HG03558 (cell line): Measurements from ENCODE around the gene ATP5ME.

Experiments
- ATAC-seq: cut with Tn5 transposase; IDR thresholded peaks from one replicate; pipeline ENCODE4 v1.9.1; 2021; ENCODE audit warnings: moderate number of reproducible peaks; ENCODE audit not compliant: unreplicated experiment; ENCODE audit errors: extremely low read depth

Gene ATP5ME

GRCh38 chr4:624705-625590 is 49.1 kb downstream of the ATP5ME start, which contains the start of gene PDE6B:
Gene PDE6B, plus strand, starts transcription at chr4:625573. Its CDS starts 54 bp downstream, at chr4:625627.
- no peak for ATAC-seq

- ATAC-seq, result no peak
These were observed 50.0 kb downstream of the ATP5ME start for GRCh38 chr4:623914-624566.

GRCh38 chr4:622996-623913 is 50.8 kb downstream of the ATP5ME start:
- no peak for ATAC-seq
